AG20443 (cell line): Measurements from ENCODE around the gene DUS1L.
A peak's percentile ranks its signal among the peaks of the same experiment; 100 is the strongest.

Experiments
- DNase-seq: peaks from one replicate; pipeline ENCODE4 v3.0.0; 2012; ENCODE audit warnings: low spot score, mixed read lengths

The DUS1L gene

DNA sequence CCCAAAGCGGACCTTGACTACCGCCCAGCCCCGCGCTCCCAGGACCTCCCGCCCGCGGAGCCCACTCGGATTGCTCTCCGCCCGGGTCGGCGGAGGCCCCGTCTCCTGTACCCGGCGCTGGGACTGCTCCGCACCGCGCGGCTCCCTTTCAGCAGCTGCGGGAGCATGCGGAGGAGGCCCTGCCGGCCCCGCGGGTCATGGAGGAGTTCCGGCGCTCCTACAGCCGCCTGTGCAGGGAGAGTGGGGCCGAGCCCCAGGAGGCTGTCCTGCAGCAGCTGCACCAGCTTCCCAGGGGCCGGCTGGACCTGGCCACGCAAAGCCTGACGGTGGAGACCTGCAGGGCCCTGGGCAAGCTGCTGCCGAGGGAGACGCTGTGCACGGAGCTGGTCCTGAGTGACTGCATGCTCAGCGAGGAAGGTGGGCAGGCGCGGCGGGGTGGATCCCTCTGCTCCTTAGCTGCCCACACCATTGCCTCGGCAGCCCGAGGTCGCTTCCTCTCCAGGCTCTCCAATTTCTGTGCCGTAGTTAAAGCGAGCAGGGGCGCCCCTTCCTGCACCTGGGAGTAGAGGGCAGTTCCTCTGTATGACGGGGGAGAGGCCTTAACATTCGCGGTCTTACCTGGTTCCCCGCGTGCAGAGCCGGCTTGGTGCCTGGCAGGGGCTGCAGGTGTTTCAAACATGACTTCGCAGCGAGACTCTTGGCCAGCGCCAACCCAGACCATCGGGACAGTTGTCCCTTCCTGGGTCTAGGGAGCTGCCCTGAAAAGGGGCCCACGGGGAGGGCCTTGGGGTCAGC, 42.0 kb downstream of the DUS1L start:
- DNase-seq = peak; percentile 41

DNA sequence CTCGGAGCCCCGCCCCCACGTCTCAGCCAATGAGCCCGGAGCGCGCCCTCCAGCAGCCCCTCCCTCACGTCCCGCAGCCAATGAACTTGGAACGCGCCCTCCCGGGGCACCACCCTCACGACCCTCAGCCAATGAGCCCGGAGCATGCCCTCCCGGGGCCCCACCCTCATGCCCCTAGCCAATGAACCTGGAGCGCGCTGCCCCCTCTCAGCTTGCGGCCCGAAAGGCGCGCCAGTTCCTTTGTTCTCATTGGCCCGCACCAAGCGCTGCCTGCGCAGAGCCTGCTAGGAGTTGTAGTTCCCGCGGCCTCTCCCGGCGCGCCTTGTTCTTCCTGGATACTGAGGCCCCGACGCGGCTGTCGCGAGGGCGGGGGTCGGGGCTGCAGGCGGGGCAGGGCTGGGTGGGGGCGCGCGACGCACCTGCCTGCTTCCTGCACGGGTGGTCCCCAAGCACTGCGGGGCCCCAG, 42.6 kb downstream of the DUS1L start, which contains the start of gene LRRC45:
LRRC45 (plus strand) TSS at position 325 of the 466 bp plus-strand sequence. CDS start 339 bp downstream, outside the sequence.
- peak; percentile 99 for DNase-seq

DNA sequence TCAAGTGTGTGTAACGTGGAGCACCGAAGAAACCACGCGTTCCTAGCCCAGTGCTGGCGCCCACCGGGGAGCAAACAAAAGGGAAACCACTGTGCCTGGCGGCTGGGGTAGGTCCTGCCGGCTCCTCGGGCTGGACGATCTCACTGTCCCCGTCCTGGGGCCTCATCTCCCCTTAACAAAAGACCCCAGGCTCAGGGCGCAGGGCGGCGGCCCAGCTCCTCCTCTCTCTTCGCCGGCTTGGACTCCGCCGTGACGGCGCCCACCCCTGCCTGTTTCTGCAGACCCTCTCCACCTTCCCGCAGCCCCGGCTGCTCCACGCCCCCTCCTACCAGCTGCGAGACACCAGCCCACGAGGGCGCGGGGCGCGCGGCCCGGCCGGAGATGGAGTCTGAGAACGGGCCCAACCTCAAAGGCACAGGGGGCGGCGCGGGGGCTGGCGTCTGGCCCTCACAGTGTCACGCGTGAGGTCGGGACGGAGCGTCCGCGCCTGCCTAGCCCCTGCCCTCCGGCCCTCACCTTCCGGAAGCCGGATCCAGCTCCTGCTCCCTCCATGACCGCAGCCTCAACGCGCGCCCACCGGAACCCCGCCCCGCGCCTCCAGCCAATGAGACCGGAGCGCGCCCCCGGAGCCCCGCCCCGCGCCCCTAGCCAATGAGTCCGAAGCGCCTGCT, 43.2 kb downstream of the DUS1L start, which contains the start of gene CENPX:
CENPX (minus strand) TSS at position 569 of the 671 bp plus-strand sequence; CDS start at position 552, 17 bp downstream.
- no peak for DNase-seq

DNA sequence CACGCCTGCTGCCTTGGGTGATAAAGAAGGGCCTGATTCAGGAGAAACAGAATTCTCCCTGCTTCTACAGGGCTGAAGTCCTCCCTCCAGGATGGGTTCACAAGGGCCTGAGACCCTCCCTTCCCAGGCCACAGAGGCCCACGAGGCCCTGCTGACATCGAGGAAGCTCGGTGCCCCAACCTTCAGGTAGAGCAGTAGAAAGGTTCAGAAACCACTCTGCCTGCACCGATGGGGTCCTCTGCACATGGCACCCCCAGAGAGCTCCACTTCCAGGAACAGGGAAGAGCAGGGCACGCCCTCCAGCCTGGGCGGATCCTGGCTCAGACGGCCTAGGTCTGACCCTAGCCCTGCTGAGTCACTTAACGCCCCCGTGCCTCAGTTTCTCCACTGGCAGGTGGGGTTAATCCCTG, 43.7 kb downstream of the DUS1L start:
- no peak for DNase-seq

DNA sequence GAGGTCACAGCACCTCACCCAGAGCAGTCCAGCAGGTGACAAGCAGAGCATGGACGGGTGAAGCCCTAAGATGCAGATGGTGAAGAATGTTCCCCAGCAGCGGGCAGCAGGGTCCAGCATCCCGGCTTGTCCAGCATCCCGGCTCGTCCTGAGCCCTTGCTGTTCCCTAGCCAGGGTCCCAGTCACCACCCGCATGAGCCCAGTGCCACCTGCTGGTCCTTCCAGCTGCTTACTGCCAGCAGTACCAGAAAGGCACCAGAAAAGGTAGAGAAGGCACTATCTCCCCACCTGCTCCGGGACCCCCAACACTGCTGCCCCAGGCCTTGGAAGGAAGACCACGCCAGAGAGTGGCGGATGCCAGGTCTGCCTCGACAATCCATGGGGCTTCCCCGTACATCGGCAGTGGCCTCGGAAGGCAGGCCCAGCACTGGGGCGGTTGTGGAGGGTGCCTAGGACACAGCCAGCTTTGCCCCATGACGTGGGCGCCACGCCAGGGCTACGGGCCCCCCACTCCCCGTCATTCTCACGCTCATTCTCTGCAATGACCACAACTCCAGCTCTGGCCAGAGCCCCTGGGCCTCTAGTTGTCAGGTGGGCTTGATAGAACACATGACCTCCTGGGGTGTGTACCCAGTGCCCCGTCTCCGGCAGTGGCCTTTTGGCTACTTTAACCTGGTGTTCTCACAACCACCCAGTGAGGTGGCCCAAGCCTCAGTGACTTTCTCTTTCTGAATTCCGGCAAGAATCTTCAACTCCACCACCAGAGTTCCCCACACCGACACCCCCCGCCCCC, 44.3 kb downstream of the DUS1L start:
- peak; percentile 81 for DNase-seq

DNA sequence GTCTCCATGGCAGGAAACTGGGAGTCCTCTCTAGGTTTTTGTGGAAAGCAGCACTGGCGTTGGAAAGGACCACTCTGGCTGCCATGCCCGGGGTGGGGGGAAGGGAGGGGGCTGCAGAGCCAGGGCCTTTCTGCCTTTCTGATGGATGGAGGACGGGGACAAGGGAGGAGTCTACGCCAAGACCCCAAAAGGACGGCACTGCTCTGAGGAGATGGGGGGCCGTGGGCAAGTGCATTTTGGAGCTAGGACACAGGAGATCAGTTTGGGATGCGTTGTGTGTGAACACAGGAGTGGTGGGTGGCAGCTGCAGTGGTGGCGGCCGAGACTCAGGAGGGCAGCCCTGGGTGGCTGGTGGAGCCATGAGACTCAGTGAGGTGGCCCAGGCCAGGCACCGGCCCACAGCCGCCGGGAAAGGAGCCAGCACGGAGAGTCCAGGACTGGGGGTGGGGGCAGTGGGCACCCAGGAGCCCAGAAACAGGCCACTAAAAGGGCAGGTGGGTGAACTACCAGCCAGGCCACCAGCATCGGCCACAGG, 45.0 kb downstream of the DUS1L start:
- no peak for DNase-seq

DNA sequence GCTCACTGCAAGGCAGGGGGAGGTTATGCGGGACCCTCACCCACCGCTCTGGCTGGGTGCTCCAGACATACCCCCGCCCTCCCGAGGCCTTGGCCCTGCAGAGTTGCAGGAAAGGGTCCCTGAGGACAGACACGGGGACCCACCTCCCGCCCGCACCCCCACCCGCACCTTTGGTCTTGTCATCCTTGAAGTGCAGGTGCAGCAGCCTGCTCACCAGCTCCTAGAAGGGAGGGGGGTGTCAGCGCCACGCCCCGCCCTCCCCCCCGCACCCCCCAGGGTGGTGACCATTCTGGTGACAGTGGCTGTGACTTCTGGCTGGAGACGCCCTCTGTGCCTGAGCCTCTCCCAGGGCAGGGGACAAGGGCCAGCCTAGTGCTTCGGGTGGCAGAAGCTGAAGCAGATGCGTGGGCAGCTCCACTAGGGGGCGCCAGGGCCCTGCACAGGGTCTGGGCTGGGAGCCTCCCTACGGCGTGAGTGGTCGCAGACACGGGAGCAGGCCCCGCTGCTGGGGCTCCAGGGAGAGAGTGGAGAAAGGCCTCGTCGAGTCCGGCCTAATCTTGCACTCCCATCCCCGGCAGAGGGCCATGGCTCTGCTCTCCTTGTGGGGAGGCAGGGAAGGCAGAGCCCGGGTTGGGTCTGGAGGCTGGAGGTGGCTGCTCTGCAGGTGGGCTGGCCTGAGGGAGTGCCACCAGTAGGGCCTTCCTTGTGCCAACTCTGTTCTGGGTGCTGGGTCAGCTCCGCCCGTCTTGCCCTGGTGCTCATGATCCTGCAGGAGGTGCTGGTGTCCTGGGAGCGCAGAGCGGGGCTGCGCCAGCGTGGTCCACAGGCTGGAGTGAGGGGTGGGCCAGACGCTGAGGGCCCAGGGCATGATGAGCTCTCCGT, 45.7 kb downstream of the DUS1L start:
- peak; percentile 50 for DNase-seq

DNA sequence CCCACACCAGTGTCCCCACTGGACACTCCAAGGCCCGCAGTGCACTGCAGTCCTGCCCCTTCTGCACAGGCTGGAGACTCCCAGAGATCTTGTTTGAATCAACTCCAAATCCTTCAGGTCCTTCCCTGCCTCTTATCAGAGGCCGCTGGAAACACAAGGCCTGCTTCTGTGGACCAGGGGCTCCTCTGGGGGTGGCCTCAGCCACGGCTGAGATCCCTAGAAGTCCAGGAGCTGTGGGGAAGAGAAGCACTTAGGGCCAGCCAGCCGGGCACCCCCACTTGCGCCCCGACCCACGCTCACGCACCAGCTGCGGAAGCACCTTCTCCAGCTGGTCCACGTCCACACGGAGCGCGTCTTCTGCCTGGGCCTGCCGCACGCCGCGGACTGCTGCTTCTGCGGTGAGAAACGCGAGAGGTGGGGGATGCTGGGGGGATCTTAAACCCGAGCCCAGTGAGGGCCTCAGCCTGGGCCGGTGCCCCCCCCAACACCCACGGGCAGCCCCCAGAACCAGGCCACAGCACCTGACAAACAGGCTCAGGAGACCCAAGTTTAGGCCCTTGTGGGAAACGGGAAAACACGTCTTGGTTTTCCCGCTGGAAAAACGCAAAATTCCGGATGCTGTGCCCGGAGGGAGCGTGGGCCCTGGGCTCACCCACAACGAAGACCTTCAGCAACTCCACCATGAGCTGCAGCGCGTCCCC, 46.5 kb downstream of the DUS1L start:
- DNase-seq = no peak

DNA sequence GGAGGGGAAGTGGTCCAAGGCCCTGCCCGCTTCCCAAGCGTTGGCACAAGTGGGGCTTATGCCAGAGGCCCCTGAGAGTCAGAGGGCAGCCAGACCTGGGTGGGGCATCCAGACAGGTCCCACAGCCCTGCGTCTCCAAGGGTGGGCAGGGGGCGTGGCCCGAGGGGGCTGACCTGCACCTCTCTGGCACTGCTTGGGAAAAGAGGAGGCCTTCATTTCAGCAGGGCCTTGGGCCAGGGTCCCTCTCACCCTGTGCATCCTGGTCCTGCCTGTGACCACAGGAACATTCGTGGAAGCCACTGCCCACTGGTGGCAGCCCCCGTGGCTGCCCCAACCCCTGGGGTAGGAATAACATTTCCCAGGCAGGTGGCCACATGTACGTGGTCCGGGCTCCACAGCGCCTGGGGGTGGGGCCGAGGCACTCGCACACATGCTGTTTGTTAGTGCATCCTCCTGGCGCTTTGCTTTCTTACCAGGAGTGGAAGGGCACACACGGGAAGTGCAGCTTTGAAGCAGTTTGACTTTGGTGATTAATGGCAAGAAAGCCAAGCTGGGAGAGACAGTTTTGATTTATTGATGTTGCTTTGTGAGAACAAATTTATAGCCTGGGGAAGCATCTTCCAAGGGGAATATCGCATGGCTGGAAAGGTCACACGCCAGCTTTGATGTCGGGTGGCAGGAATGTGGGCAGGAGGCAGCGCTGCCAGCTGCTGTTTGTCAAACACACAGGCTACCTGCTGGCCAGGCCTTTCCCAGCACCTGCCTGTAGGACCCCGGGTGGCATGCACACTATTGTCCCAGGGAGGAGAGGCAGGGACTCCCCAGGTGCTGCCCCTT, 47.2 kb downstream of the DUS1L start:
- no peak for DNase-seq

DNA sequence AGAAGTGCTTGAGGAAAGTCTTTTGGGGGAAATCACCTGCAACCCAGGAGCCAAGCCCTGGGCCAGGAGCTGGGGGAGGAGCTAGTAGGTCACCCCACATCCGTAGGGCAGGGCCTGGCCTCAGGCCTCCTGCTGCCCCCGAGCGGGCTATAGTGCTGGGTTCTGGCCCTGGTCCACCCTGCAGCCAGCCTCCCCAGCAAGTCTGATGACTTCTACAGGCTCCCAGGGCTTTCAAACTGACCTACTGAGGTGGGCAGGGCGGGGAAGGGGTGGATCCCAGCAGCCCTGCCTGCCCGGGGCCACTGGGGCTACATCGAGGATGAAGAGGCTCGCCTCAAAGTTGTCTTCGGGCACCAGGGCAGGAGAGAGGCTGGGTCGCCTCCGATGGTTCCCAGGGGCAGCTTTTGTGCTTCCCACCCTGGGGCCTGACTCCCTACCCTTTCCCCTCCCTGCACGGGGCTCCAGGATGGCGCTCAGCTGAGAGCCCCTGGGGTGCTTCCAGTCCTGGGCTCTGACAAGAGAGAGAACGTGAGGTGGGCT, 47.9 kb downstream of the DUS1L start:
- DNase-seq = no peak

DNA sequence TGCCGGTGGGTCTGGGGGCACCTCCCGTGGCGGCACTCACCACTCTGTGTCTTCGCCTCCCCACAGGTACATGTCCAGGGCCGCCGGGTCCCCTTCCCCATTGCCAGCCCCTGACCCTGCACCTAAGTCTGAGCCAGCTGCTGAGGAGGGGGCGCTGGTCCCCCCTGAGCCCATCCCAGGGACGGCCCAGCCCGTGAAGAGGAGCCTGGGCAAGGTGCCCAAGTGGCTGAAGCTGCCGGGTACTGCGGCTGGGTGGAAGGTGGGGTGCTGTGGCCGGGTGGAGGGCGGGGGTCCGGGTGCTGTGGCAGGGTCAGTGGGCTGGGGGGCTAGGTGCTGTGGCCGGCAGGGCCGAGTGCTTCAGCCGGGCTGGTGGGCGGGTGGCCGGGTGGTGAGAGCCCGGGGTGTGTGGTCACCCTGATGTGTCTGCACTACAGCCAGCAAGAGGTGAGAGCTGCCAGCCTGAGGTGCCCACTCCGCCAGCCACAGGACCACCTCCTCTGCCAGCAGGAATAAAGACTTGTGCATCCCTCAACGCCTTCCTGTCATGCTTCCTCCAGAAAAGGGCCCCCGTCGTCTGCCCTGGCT, 48.6 kb downstream of the DUS1L start:
- no peak for DNase-seq

DNA sequence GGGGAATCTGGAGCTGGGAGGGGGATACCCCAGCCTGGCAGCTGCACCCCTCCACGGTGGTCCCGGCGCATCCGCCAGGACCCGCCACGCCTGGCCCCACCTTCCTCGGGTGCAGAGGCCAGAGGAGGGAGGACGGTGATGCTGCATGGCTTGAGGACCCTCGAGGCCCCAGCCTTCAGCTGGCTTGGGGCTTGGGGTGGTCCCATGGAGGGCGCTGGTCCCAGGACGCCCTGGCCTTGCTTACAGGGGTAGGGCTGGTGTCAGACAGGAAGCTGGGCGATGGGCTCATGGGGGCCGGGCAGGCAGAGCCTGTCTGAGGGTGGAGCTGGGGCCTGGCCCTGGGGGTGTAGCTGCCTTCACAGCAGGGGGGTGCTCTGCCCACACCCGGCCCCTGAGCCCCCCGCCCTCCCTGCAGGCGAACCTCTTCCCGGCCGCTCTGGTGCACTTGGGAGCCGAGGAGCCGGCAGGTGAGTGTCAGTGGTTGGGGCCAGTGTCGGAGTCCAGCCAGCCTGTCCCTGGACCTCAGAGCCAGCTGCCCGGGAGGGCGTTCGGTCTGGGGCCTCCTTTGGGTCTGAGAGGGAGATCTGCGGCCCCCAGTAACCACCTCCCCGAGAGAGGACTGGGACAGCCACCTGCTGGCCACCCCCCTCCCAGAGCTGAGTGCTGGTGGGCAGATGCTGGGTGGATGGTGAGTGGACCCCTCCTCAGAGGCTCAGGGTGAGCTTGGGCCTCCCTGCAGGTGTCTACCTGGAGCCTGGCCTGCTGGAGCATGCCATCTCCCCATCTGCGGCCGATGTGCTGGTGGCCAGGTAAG, 49.3 kb downstream of the DUS1L start:
- DNase-seq = no peak

DNA sequence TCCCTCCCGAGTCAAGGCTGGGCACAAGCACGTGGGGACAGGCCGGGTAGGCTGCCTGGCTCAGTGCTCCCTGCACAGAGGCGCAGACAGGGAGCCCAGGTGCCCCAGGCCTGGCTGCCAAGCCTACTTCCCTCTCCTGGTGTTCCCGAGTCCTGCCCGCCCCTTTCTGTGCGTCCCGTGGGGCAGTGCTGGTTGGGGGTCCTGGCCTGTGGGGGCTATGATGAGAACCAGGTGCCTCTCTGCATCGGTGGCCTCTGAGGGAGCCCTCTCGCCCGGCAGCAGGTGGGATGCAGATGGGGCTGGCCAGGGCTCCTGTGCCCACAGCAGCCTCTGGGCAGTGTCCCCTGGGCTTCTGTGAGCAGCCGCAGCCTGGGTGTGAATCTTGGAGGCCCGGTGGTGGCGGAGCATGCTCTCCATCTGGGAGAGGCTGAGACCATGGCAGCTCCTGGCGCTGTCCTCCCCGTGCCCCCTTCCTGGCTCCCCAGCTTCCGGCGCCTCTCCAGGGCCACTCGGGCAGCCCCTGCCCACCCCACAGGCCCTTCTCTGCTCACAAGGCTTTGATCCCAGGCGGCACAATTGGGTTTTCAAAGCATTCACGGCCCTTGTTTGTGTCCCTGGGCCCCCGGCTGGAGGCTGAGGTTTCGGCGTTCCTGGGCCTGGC, 50.2 kb downstream of the DUS1L start:
- DNase-seq = no peak

DNA sequence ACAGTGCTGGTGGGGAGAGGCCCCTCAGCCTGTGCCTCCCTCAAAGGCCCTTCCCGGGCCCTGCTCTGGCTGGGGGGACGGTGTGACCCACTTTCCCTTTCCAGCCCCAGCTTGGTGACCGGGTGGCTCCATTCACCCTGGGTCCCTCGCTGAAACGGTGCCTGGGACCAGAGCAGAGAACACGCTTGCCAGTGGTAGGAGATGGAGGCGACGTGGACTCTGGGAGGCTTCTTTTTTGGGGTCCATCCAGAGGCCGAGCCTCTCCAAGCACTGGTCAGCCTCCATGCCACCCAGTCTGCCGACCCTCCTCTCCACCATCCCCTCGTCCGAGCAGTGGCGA, 50.7 kb downstream of the DUS1L start:
- DNase-seq = no peak

DNA sequence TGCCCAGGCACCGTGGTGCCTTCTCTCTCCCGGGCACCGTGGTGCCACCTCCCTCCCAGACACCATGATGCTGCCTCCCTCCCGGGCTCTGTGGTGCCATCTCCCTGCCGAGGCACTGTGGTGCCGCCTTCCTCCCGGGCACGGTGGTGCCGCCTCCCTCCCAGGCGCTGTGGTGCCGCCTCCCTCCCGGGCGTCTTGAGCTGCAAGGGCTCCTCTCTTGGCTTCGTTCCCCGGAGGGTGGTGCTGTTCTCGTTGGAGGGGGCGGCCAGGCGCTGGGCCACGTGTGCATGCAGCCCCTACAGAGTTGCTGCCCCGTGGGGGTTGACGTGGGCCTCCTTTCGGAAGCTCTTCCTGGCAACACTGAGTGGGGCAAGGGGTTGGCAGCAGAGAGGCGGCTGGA, 51.2 kb downstream of the DUS1L start:
- no peak for DNase-seq

DNA sequence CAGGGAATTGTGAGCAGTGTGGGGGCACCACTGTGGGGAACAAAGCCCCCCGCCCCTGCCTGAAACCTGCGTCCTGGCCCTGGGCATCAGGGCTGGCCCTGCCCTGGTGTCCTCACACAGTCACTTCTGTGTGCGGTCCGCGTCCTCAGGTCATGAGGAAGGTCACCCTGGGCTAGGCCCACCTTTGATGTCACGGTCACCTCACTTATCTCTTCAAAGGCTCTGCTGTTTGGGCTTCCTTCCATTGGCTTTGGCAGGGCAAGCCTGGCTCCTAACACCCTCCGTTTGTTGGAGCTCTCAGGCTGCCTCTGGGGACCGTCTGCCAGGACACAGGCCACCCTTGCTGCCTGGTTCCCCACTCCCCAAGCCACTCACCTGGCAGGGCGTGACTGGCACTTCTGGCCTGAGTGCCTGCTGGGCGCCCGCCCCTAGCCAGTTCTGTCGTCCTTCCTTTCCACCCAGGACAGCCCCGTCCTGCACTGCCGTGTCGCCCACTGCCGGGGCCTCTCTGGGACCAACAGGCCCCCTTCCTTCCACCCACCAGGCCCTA, 51.8 kb downstream of the DUS1L start:
- no peak for DNase-seq

DNA sequence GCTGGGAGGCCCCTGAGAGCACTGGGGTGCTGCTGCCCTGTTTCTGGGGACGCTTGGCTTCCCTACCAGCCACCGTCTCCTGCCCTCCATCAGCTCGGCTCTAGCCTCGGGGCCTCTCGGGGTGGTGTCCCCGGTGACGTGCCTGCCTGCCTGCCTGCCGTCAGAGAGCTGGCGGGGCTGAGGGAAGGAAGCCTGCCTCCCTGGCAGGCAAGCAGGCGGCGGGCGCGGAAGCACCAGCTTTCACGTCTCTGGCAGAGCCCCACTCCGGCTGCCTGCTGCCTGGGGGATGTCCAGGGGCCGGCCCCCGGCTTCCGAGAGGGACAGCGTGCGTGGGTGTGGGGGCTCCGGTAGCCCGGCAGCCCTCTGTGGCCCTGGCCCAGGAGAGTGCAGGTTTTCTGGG, 52.3 kb downstream of the DUS1L start:
- no peak for DNase-seq
